GM19372 (cell line): ENCODE data around the gene RANBP2.
"Not testable (repeated sequence)": the region's sequence is repeated elsewhere in the genome, so short reads cannot be mapped to it uniquely, and the experiment has no call there.

Experiments
- ATAC-seq: cut with Tn5 transposase; IDR thresholded peaks from one replicate; pipeline ENCODE4 v1.9.1; 2021; ENCODE audit warnings: mild to moderate bottlenecking, low read depth, moderate library complexity; ENCODE audit not compliant: unreplicated experiment

RANBP2 gene

DNA sequence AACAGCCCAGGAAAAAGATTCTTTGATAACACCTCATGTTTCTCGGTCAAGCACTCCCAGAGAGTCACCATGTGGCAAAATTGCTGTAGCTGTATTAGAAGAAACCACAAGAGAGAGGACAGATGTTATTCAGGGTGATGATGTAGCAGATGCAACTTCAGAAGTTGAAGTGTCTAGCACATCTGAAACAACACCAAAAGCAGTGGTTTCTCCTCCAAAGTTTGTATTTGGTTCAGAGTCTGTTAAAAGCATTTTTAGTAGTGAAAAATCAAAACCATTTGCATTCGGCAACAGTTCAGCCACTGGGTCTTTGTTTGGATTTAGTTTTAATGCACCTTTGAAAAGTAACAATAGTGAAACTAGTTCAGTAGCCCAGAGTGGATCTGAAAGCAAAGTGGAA is 48.6 kb downstream of the RANBP2 start:
- not testable (repeated sequence) for ATAC-seq

- peak; percentile 81 for ATAC-seq
These were observed 57.2 kb downstream of the RANBP2 start for GRCh38 chr2:108776475-108776874.

GRCh38 chr2:108778857-108779256 is 59.6 kb downstream of the RANBP2 start:
- no peak for ATAC-seq

GRCh38 chr2:108786008-108786353 is 66.7 kb downstream of the RANBP2 start:
- ATAC-seq: no peak

GRCh38 chr2:108786354-108787215 is 67.3 kb downstream of the RANBP2 start, which contains the start of gene CCDC138:
CCDC138 (plus strand) TSS chr2:108786771; CDS start chr2:108786823, 52 bp downstream.
- ATAC-seq: peak; percentile 95

DNA sequence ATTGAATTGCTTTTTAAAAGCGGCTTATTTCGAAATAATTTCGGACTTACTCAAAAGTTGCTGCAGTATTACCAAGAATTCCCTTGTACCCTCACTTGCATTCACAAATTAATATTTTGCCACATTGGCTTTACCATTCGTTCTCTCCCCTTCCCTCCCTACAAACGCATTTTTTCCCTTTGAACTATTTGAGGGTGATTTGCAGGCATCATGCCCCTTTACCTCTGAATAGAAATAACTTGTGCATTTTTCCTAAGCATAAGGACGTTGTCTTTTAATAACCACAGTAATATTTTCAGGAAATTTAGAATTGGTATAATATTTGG is 67.9 kb downstream of the RANBP2 start:
- ATAC-seq: no peak

DNA sequence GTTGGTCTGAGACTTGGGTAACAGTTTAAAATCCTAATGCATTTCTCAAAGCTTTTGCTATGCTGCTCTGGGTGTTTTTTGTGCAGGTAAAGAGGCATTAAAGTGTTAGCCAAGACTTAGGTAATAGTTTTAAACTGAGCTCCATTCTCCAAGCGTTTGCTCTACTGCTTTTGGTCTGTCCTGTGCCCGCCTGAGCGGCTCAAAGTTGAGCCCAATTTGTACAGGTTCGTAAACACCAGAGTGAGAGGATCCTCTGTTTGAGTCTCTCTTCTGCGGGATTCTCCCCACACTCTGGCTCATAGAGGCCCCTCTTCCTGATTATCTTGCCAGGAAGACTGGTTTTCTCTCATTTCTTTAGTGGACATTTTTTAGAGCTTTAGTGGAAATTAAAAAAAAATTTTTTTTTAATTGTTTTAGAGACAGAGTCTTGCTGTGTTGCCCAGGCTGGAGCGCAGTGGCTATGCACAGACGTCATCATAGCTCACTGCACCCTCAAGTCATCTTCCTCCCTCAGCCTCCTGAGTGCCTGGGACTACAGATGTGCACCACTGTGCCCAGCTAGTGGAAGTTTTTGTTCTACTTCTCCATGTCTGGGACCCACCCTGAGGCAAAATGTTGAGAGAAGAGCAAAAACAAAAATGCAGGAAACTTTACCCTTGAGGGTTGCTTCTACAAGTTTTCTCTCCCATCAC is 83.9 kb downstream of the RANBP2 start:
- ATAC-seq: no peak

DNA sequence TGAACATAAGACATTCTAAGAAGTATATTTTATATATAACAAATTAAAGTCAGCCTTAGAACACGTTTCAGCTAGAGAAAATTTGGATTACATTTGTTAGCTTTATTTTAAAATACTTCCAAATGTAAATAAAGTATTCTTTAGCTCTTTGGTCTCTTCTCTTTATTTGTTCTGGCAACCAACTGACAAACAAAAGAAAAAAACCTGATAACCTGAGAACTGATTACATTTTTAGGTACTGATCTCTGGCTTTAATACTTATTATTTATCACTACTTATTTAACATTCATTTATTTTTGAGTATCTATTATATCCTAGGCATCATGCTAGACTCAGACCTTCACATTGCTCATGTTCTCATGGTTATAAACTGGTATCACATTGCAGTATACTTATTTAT is 85.8 kb downstream of the RANBP2 start:
- ATAC-seq: no peak

DNA sequence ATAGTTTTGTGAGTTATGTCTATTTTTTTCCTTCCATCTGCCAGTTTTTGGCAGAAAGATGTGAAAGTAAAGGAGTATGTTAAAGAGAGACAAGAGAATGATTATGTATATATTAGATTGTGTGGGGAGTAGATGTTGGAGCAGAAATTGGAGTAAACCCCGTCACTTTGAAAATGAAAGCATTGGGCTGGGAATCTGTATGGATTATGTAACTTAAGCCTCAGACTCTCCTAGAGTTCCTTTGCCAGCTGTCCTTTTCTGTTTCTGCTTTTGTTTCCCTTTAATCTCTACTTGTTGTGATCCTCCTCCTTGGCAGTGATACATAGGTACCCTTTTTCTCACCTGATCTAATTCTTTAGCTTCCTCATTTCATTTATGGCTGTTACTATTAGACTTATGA is 86.5 kb downstream of the RANBP2 start:
- ATAC-seq: no peak

DNA sequence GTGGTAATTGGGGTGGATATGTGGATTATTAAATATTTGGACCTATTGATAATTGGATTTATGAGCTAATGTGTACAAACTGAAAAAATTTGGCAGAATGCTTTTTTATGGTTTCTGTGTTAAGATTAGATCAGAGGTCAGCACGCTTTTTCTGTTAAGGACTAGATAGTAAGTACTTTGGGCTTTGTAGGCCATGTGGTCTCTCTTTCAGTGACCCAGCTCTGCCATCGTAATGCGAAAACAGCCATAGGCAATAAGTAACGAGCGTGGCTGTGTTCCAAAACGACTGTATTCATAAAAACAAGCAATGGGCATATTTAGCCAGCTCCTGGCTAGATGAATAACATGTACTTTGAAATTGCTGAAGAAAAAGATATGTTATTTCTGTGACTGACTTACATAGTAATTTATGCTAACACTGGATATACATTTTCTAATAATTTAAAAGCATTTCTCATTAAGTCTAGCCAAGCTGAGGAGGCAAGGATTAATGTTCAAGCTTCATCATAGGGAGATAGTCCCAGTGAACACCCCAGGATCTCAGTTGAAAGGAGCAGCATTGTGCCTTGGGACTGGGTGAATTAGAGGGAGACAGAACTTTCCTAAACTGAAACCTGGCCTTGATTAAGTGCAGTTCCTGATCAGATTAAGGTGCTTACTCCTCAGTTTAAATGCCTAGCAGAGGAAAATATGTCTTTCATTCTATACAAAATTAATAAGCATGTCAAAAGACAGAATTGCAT is 87.3 kb downstream of the RANBP2 start:
- ATAC-seq: no peak

DNA sequence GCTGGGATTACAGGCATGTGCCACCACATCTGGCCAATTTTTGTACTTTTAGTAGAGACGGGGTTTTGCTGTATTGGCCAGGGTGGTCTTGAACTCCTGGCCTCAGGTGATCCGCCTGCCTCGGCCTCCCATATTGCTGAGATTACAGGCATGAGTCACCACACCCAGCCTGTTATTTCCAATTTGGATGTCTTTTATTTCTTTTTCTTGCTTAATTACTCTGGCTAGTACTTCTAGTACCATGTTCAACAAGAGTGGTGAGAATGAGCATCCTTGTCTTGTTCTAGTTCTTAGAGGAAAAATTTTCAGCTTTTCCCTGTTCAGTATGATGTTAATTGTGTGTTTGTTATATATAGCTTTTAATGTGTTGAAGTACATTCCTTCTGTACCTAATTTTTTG is 90.7 kb downstream of the RANBP2 start:
- no peak for ATAC-seq

- ATAC-seq: no peak
These were observed 92.0 kb downstream of the RANBP2 start for GRCh38 chr2:108810993-108811957.

DNA sequence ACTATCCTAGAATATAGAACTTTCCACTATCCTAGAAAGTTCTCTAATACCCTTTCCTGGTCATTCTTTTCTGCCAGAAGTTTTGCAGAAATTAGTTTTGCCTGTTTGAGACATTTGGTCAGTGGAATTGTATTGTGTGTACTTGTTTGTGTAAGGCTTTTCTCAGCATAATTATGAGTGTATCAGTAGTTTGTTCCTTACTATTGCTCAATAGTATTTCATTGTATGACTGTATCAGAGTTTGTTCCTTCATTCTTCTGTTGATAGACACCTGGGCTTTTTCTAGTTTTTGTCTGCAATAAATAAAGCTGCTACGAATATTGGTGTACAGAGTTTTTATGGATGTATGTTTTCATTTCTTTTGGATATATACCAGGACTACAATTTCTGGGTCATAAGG is 94.5 kb downstream of the RANBP2 start:
- no peak for ATAC-seq

DNA sequence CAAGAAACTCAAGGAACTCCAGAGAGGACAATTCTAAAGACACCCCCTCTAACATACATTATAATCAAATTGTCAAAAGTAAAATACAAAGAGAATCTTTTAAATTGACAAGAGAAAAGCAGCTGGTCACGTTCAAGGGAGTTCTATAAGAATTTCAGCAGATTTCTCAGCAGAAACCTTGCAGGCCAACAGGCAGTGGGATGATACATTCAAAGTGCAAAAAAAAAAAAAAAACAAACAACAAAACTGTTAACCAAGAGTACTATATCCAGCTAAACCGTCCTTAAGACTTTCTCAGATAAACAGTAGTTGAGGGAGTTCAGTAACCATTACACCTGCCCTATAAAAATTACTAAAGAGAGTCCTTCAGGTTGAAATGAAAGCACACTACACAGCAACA is 101.2 kb downstream of the RANBP2 start:
- ATAC-seq: no peak

GRCh38 chr2:108823286-108823685 is 104.0 kb downstream of the RANBP2 start:
- ATAC-seq: no peak

- ATAC-seq: no peak
These were observed 105.2 kb downstream of the RANBP2 start for GRCh38 chr2:108824316-108825070.

DNA sequence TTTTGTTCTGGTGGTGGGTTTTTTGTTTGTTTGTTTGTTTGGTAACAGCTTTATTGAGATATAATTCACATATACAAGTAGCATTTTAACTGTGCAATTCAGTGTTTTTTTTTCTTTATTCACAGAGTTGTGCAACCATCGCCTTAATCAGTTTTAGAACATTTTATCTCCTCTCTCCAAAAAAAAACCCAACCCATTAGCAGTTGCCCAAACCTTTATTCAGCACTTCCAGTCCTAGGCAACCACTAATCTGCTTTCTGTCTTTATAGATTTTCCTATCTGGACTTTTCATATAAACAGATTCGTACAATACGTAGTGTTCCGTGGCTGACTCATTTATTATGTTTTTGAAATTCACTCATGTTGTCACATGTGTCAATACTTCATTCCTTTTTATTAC is 106.0 kb downstream of the RANBP2 start:
- no peak for ATAC-seq

GRCh38 chr2:108825736-108826135 is 106.5 kb downstream of the RANBP2 start:
- ATAC-seq: no peak

DNA sequence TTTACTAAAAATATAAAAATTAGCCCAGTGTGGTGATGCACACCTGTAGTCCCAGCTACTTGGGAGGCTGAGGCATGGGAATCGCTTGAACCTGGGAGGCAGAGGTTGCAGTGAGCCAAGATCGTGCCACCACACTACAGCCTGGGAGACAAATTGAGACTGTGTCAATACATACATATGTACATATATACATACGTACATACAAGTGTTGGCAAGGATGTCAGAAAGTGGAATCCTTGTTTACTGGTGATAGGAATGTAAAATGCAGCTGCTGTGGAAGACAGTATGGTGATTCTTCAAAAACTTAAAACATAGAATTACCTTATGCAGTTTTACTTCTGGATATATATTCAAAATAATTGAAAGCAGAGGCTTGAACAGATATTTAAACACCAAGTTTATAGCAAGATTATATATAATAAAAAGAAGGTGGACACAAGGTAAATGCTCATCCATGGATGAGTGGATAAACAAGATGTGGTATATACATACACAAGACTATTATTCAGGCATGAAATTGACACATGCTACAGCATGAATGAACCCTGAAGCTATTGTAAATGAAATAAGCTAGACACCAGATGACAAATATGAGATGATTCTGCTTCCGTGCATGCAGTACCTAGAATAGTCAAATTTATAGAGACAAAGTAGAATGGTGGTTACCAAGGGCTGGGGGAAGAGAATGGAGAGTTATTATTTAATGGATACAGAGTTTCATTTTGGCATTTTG is 110.5 kb downstream of the RANBP2 start:
- no peak for ATAC-seq
